Airway epithelial cell (primary cell): ENCODE results near the gene CFAP70. TPM values are rescaled to one million over a fixed set of nuclear protein-coding genes. Genes with fewer than 3 reads are reported as not detected.

Experiments used
- total RNA-seq: library from RNA; depleted of rRNA; stranded (reverse); fragments of >200 nt; gene quantifications from 2 replicates; pipeline ENCODE4 v1.2.3, GENCODE V29; 2015

Gene CFAP70
- 0.33 and 0.42 TPM in 2 replicates for total RNA-seq

DNA sequence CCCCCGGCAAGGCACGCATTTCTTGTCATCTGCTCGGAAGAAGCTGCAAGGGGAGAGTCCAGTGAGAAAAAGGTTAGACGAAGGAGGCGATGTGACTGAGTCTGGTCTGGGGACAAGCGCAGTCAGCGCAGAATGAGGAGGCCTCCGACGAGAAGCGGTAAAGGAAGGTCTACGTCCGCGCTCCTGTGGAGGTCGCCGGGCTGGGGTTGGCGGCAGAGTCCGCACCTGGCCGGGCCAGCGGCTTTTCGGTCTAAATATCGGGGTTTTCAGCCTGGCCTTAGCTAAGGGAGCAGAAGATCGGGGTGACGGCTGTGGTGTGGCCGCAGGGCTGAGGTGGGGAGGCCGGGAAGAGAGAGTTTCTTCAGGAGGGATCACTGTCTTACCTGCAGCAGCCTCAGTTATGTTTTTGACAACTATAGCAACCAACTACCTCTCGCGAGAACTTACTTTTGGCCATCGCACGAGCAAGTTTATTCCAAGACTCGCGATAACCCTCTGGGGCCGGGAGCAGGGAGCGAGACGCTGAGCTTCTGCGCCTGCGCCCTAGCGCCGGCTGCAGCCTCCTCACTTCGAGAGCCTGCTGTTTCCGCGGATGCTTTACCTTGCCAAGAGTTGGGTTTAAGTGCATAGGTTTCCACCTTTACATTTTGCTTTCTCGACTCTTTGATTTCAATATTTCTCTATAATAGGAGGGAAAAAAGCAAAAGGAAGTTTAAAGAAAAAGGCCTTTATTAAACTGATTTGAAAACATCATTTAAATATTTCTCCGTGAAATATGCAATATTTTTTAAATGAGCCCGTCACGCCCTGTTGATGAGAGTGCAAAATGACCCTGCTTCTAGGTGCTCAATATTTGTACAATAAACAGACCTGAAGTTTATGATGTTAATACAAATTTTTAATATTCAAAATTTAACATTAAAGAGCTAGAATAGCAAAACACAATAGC is at the start of gene CFAP70:
TSS of gene CFAP70 (minus strand) at position 534 of the 949 bp plus-strand sequence. CDS start 4,068 bp downstream, outside the sequence.

DNA sequence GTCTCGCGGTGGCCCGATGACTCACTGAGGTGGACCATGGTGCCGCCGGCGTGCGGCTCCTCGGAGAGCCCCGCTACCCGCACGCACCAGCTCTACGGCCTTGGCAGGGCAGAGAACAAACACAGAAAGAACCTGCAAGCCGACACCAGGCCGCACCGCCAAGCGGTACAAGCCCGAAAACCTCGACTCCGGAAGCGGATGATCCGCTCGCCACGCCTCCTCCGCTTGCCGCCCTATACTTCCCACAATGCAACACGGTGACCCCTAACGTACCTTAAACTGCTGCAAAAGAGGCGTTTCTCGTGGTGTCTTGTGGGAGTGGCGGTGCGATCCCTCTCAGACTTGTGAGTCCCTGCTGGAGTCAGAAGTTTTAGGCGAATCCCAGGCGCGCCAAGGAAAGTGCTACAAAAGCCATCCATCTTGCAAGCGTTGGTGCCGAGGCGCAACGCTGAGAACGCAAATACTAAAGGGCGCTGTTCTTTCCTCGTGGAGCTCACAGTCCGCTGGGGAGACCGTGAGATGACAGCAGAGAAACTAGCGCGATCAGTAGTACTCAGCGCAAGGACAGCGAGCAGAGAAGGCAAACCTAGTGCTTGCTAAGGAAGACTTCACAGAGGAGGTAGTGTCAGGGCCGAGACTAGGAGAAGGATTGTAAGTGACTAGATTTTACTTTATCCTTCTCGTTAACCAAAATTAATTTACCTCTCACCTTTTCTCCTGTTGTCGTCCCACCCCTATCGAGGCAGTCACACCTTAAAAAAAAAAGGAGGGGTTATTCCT is 106.0 kb downstream of the CFAP70 start, which contains the start of gene MRPS16:
TSS of gene MRPS16 (minus strand) at position 200 of the 780 bp plus-strand sequence. CDS start at position 38, 162 bp downstream.

DNA sequence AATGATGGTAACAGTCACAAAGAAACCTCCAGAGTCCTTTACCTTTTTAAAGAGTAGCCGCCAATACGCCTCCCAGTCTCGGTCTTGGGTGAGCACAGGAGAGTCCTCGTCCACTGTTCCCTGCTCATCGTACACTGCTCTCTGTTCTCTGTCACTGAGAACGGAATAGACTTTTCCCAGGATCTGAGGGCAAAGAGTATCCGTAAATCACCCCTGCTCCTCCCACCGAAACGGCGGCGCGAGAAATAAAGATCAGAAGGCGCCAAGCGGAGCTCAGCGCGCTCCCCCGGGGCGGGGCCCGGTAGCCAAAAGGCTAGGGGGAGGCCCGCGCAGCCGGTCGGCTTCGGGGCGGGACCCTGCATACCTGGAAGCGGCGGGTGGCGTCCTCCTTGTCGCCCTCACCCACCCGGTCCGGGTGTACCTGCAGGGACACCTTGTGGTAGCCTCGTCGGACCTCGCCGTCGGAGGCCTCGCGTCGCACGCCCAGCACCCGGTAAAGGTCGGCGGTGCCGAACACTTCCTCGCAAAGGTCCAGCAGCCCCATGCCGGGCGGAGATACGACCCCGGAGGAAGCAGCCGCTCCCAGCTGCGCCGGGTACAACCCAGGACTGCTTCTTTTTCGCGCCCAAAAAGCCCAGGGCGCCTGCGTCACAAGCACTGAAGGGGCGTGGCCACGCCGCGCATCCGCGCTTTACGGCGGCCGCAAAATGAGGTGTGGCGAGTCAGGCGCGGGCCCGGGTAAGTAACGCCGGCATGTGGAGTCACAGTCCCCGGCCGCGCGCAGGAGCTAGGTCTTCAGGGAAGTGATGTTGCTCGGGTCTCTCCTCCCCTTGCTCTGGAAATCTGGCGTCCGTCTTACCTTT is 111.8 kb downstream of the CFAP70 start, which contains the start of gene DNAJC9:
TSS of gene DNAJC9 (minus strand) at position 610 of the 863 bp plus-strand sequence. CDS start at position 544, 66 bp downstream.

Other genes with a start within 250 kb of the CFAP70 start
- gene NUDT13, start 248.4 kb downstream of the CFAP70 start, total RNA-seq: 0.14 and 0.85 TPM in 2 replicates
- gene ECD, start 190.9 kb downstream of the CFAP70 start, total RNA-seq: 20.9 and 26.7 TPM in 2 replicates
- gene FAM149B1, start 190.7 kb downstream of the CFAP70 start, total RNA-seq: 9.5 and 15.6 TPM in 2 replicates
- 35.2 and 36.5 TPM in 2 replicates for gene DNAJC9, start 111.6 kb downstream of the CFAP70 start, total RNA-seq
- gene MRPS16, start 106.2 kb downstream of the CFAP70 start, total RNA-seq: 40.3 and 59.1 TPM in 2 replicates
- gene ANXA7, start 55.2 kb upstream of the CFAP70 start, total RNA-seq: 72.2 and 95.4 TPM in 2 replicates
- gene MSS51, start 74.7 kb upstream of the CFAP70 start, total RNA-seq: 0.28 and 0.92 TPM in 2 replicates
- 17.2 and 20.8 TPM in 2 replicates for gene PPP3CB, start 137.2 kb upstream of the CFAP70 start, total RNA-seq
- gene USP54, start 232.5 kb upstream of the CFAP70 start, total RNA-seq: 7.0 and 17.1 TPM in 2 replicates